PC-9 (cell line): ENCODE measurements around the gene KRTAP10-3.

ENCODE experiments used
- EZH2 ChIP-seq: fragments of 200-600 bp; sonication (generic); IDR thresholded peaks from 2 replicates; pipeline ENCODE4 v1.8.0; 2017; ENCODE audit warnings: antibody characterized with exemption, low read depth
- TF ChIP-seq, protein P1 (sequence below): fragments of 200-600 bp; sonication (generic); conservative IDR thresholded peaks from 2 replicates; pipeline ENCODE4 v1.6.1; 2017; ENCODE audit warnings: mixed run types, antibody characterized with exemption, mild to moderate bottlenecking, moderate library complexity

- TF ChIP-seq, protein P1, sequence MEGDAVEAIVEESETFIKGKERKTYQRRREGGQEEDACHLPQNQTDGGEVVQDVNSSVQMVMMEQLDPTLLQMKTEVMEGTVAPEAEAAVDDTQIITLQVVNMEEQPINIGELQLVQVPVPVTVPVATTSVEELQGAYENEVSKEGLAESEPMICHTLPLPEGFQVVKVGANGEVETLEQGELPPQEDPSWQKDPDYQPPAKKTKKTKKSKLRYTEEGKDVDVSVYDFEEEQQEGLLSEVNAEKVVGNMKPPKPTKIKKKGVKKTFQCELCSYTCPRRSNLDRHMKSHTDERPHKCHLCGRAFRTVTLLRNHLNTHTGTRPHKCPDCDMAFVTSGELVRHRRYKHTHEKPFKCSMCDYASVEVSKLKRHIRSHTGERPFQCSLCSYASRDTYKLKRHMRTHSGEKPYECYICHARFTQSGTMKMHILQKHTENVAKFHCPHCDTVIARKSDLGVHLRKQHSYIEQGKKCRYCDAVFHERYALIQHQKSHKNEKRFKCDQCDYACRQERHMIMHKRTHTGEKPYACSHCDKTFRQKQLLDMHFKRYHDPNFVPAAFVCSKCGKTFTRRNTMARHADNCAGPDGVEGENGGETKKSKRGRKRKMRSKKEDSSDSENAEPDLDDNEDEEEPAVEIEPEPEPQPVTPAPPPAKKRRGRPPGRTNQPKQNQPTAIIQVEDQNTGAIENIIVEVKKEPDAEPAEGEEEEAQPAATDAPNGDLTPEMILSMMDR: no peak
- no peak for TF ChIP-seq EZH2
These were observed 13.5 kb upstream of the KRTAP10-3 start for GRCh38 chr21:44571844-44572782.
